IMR-90 (cell line): Measurements from ENCODE around the gene CTCFL. TPM values are rescaled to one million over a fixed set of nuclear protein-coding genes. Genes with fewer than 3 reads are reported as not detected.

Experiments
- ATAC-seq: fragments of 200-7000 bp; cut with Tn5 transposase; 2 replicates; pipeline ENCODE4 v1.9.1; 2020; ENCODE audit warnings: low read depth, mild to moderate bottlenecking, moderate library complexity
- BruUV-seq: library from RNA; stranded (reverse); fragments of 400-500 nt; replicated peaks from 2 replicates; lab custom pipeline; 2021; lab: Mats Ljungman, UMichigan
- CTCF ChIA-PET: fragments of 300-600 bp; formaldehyde crosslinking; extraction: SDS; loops from one replicate; lab custom pipeline; 2021; ENCODE audit warnings: antibody characterized with exemption; lab: Yijun Ruan, JAX
- POLR2A ChIA-PET: fragments of 300-600 bp; sonication (Branson Sonifier 250); formaldehyde crosslinking; loops from one replicate; lab custom pipeline; 2022; ENCODE audit warnings: antibody characterized with exemption; ENCODE audit not compliant: unreplicated experiment; lab: Charles Lee
- DNase-seq: peaks from one replicate; pipeline ENCODE4 v3.0.0; 2013
- H2AFZ ChIP-seq: replicated peaks from 2 replicates; pipeline ENCODE3; 2013; ENCODE audit warnings: low read length, mild to moderate bottlenecking; ENCODE audit not compliant: poor library complexity
- H2AK5ac ChIP-seq: 2 replicates; pipeline ENCODE4 v1.6.1; 2013; ENCODE audit warnings: low read depth, low read length, inconsistent platforms
- H2AK9ac ChIP-seq: replicated peaks from 2 replicates; pipeline ENCODE3; 2013; ENCODE audit warnings: mild to moderate bottlenecking, low read depth, low read length, moderate library complexity; ENCODE audit not compliant: poor library complexity
- H2BK120ac ChIP-seq: 2 replicates; pipeline ENCODE4 v1.6.1; 2013; ENCODE audit warnings: low read depth, low read length, inconsistent platforms
- H2BK15ac ChIP-seq: 3 replicates; pipeline ENCODE4 v1.6.1; 2013; ENCODE audit warnings: low read depth, low read length, inconsistent platforms
- H2BK20ac ChIP-seq: 2 replicates; pipeline ENCODE4 v1.6.1; 2013; ENCODE audit warnings: low read depth, mild to moderate bottlenecking, inconsistent platforms, low read length, moderate library complexity
- H2BK5ac ChIP-seq: 2 replicates; pipeline ENCODE4 v1.6.1; 2013; ENCODE audit warnings: mild to moderate bottlenecking, low read depth, low read length, inconsistent platforms; ENCODE audit not compliant: poor library complexity, severe bottlenecking
- H3K14ac ChIP-seq: replicated peaks from 2 replicates; pipeline ENCODE4 v1.6.1; 2013; ENCODE audit warnings: low read depth, low read length, inconsistent platforms
- H3K18ac ChIP-seq: 2 replicates; pipeline ENCODE4 v1.6.1; 2013; ENCODE audit warnings: low read depth, low read length, control low read depth
- H3K23ac ChIP-seq: 2 replicates; pipeline ENCODE4 v1.6.1; 2013; ENCODE audit warnings: low read depth, low read length, inconsistent platforms
- H3K27ac ChIP-seq: 2 replicates; pipeline ENCODE4 v1.5.1; 2013; ENCODE audit warnings: mild to moderate bottlenecking, control low read depth, low read length; ENCODE audit not compliant: insufficient read depth
- H3K27me3 ChIP-seq: 2 replicates; pipeline ENCODE4 v1.6.1; 2013; ENCODE audit warnings: low read length; ENCODE audit not compliant: control insufficient read depth, insufficient read depth
- H3K36me3 ChIP-seq: 2 replicates; pipeline ENCODE4 v1.6.1; 2013; ENCODE audit warnings: low read length, mixed read lengths; ENCODE audit not compliant: control insufficient read depth, insufficient read depth
- H3K4ac ChIP-seq: 2 replicates; pipeline ENCODE4 v1.6.1; 2013; ENCODE audit warnings: low read depth, low read length, inconsistent platforms
- H3K4me1 ChIP-seq: 2 replicates; pipeline ENCODE4 v1.6.1; 2013; ENCODE audit warnings: low read length, mixed read lengths; ENCODE audit not compliant: control insufficient read depth, insufficient read depth
- H3K4me2 ChIP-seq: 2 replicates; pipeline ENCODE4 v1.6.1; 2013; ENCODE audit warnings: low read depth, mild to moderate bottlenecking, control low read depth, low read length, moderate library complexity
- H3K4me3 ChIP-seq: 2 replicates; pipeline ENCODE4 v1.5.1; 2013; ENCODE audit warnings: low read depth, mild to moderate bottlenecking, control low read depth, low read length, moderate library complexity; ENCODE audit not compliant: insufficient read depth
- H3K56ac ChIP-seq: 2 replicates; pipeline ENCODE4 v1.6.1; 2013; ENCODE audit warnings: low read length, inconsistent platforms; ENCODE audit not compliant: insufficient read depth; ENCODE audit errors: extremely low read depth
- H3K79me1 ChIP-seq, 2 experiments: 2 replicates each; pipeline ENCODE4 v1.6.1; 2013; ENCODE audit warnings: low read length in 2 of 2, inconsistent platforms in 1 of 2, low read depth in 1 of 2
- H3K9ac ChIP-seq: 2 replicates; pipeline ENCODE4 v1.6.1; 2013; ENCODE audit warnings: low read depth, low read length, control low read depth
- H3K9me1 ChIP-seq: 2 replicates; pipeline ENCODE4 v1.6.1; 2013; ENCODE audit warnings: low read length, inconsistent platforms; ENCODE audit not compliant: insufficient read depth
- H3K9me3 ChIP-seq: 2 replicates; pipeline ENCODE4 v1.6.1; 2013; ENCODE audit warnings: low read length; ENCODE audit not compliant: control insufficient read depth, insufficient read depth
- H4K20me1 ChIP-seq: 2 replicates; pipeline ENCODE4 v1.6.1; 2013; ENCODE audit warnings: low read length, inconsistent platforms; ENCODE audit not compliant: insufficient read depth
- H4K5ac ChIP-seq: 2 replicates; pipeline ENCODE4 v1.6.1; 2013; ENCODE audit warnings: mild to moderate bottlenecking, low read depth, low read length, control low read depth
- H4K8ac ChIP-seq, 2 experiments: 2 replicates each; pipeline ENCODE4 v1.6.1; 2013; ENCODE audit warnings: low read depth in 2 of 2, low read length in 2 of 2, control low read depth in 1 of 2, inconsistent platforms in 1 of 2
- H4K91ac ChIP-seq: 2 replicates; pipeline ENCODE4 v1.6.1; 2013; ENCODE audit warnings: low read depth, low read length, inconsistent platforms; ENCODE audit not compliant: insufficient read depth
- BHLHE40 ChIP-seq: fragments of 150-350 bp; IDR thresholded peaks from 2 replicates; pipeline ENCODE4 v1.6.1; 2016; ENCODE audit warnings: mild to moderate bottlenecking, low read depth, low read length
- FOS ChIP-seq: fragments of 150-350 bp; IDR thresholded peaks from 2 replicates; pipeline ENCODE4 v1.6.1; 2016; ENCODE audit warnings: low read depth, low read length
- NFE2L2 ChIP-seq: fragments of 150-350 bp; IDR thresholded peaks from 2 replicates; pipeline ENCODE4 v1.6.1; 2016; ENCODE audit warnings: low read depth, mild to moderate bottlenecking, low read length
- RAD21 ChIP-seq: IDR thresholded peaks from 2 replicates; pipeline ENCODE4 v1.6.1; 2012; ENCODE audit warnings: low read length, improper control_type of control experiment
- RFX5 ChIP-seq: IDR thresholded peaks from 2 replicates; pipeline ENCODE4 v1.8.0; 2012; ENCODE audit warnings: low read depth, mild to moderate bottlenecking, low read length, moderate library complexity
- WGBS, 2 experiments: methylation state at CpG; one replicate each; pipeline versions ENCODE4 v1.1.5 to v1.1.7; 2013; ENCODE audit warnings: missing lambda C conversion rate in 2 of 2; ENCODE audit not compliant: insufficient read length in 1 of 2; ENCODE audit errors: extremely low coverage in 2 of 2; 5-methylcytosine and 5-hydroxymethylcytosine counted together
- dilution Hi-C: fragments of 300-500 bp; cut with HindIII; formaldehyde crosslinking; loops from one replicate; pipeline ENCODE4 v1.14.3; 2018; ENCODE audit warnings: low sequenced_read_pairs; ENCODE audit not compliant: unreplicated experiment
- in situ Hi-C: fragments of 300-500 bp; cut with MboI; formaldehyde crosslinking; loops from 3 replicates; pipeline ENCODE4 v1.14.3; 2019; ENCODE audit warnings: low sequenced_read_pairs, inconsistent platforms, mixed read lengths
- intact Hi-C: fragments of 100-400 bp; cut with micrococcal nuclease; formaldehyde crosslinking; loops from 2 replicates; pipeline ENCODE4 v1.10.0; 2022
- polyA plus RNA-seq, 3 experiments: library from polyadenylated mRNA; depleted of rRNA; stranded (reverse); fragments of >200 nt; gene quantifications; 2 replicates each; pipeline ENCODE4 v1.2.3, GENCODE V29; 2012; ENCODE audit warnings: low replicate concordance in 1 of 3
- total RNA-seq: library from RNA; depleted of rRNA; stranded (reverse); fragments of >200 nt; gene quantifications from 2 replicates; pipeline ENCODE4 v1.2.3, GENCODE V29; 2012

Gene CTCFL
- total and polyA plus RNA-seq, 2 of the 4 experiments (the other 2 are of a cell fraction): not detected

GRCh38 chr20:57558614-57559288 is 33.8 kb upstream of the CTCFL start:
- H3K4me3 ChIP-seq: no peak overlapping the region
- H4K91ac ChIP-seq: no peak overlapping the region
- no peak overlapping the region for H2AK9ac ChIP-seq
- no peak for ATAC-seq
- no peak overlapping the region for H3K27ac ChIP-seq
- no peak overlapping the region for H2AK5ac ChIP-seq
- H3K4ac ChIP-seq: no peak overlapping the region
- in situ Hi-C loops (no loop called here), dilution Hi-C loops (no loop called here), intact Hi-C loops (no loop called here)
- no peak overlapping the region for H2BK120ac ChIP-seq
- H3K14ac ChIP-seq: no peak overlapping the region
- WGBS, 2 experiments: 59% methylated on average over 3 of the region's 15 CpGs; no CpG with 5 or more reads in 1 of the 2 experiments
- H4K5ac ChIP-seq: no peak overlapping the region
- no peak overlapping the region for H2AFZ ChIP-seq
- H3K36me3 ChIP-seq: no peaks in the 10 kb centered on the region
- H3K23ac ChIP-seq: no peak overlapping the region
- no peak overlapping the region for H4K8ac ChIP-seq
- no peak overlapping the region for H3K4me2 ChIP-seq
- no peaks in the 10 kb centered on the region for H3K9me1 ChIP-seq
- no peaks in the 10 kb centered on the region for H3K9me3 ChIP-seq
- no TSS peak for BruUV-seq
- H4K20me1 ChIP-seq: no peaks in the 10 kb centered on the region
- no peak overlapping the region for H2BK20ac ChIP-seq
- H3K9ac ChIP-seq: no peak overlapping the region
- DNase-seq: no peak
- no peak overlapping the region for H3K18ac ChIP-seq
- H3K79me1 ChIP-seq: no peaks in the 10 kb centered on the region
- TF ChIP-seq RAD21 (no peak), NFE2L2 (no peak), RFX5 (no peak), FOS (no peak), BHLHE40 (no peak)
- ChIA-PET CTCF (no interaction called here), POLR2A (no interaction called here)
- no peak overlapping the region for H2BK15ac ChIP-seq
- H3K4me1 ChIP-seq: no peaks in the 10 kb centered on the region
- H2BK5ac ChIP-seq: no peak overlapping the region
- H3K56ac ChIP-seq: no peak overlapping the region
- peaks cover 7% of the 10 kb centered on the region for H3K27me3 ChIP-seq
